Kidney (tissue), 14 donors: Measurements from ENCODE around the gene TMEM19. TPM values are rescaled to one million over a fixed set of nuclear protein-coding genes. Genes with fewer than 3 reads are reported as not detected.

ENCODE experiments used
- DNase-seq, 5 donors: peaks; one replicate each; pipeline ENCODE4 v3.0.0-alpha.2; 2013 to 2020
- FAIRE-seq: peaks from 2 replicates; lab custom pipeline; 2012; peaks lifted over from hg19 to GRCh38; lab: Jason Lieb, UNC
- H3K27ac ChIP-seq, 2 donors: one replicate each; pipeline ENCODE4 v1.7.0; 2013; ENCODE audit warnings: low read depth in 2 of 2, low read length in 2 of 2, inconsistent platforms in 1 of 2
- H3K27me3 ChIP-seq: one replicate; pipeline ENCODE4 v1.7.1; 2013; ENCODE audit warnings: low read length, inconsistent platforms; ENCODE audit not compliant: control insufficient read depth, insufficient read depth
- H3K36me3 ChIP-seq, 3 donors: one replicate each; pipeline versions ENCODE4 v1.7.0 to v1.7.1; 2013; ENCODE audit warnings: low read length in 3 of 3, control low read depth in 1 of 3, inconsistent platforms in 1 of 3; ENCODE audit not compliant: insufficient read depth in 3 of 3, control insufficient read depth in 2 of 3
- H3K4me1 ChIP-seq, 3 donors: one replicate each; pipeline versions ENCODE4 v1.7.0 to v1.7.1; 2013; ENCODE audit warnings: low read length in 3 of 3, inconsistent platforms in 1 of 3, low read depth in 1 of 3; ENCODE audit not compliant: control insufficient read depth in 2 of 3, insufficient read depth in 2 of 3
- H3K4me3 ChIP-seq, 3 donors: one replicate each; pipeline versions ENCODE4 v1.7.0 to v1.8.1; 2013; ENCODE audit warnings: low read length in 3 of 3, control low read depth in 1 of 3, inconsistent platforms in 1 of 3
- H3K9ac ChIP-seq, 3 donors: one replicate each; pipeline versions ENCODE4 v1.7.0 to v1.7.1; 2013; ENCODE audit warnings: low read length in 3 of 3, control low read depth in 1 of 3, inconsistent platforms in 1 of 3
- H3K9me3 ChIP-seq, 3 donors: one replicate each; pipeline versions ENCODE4 v1.7.0 to v1.7.1; 2013; ENCODE audit warnings: low read length in 3 of 3, control low read depth in 1 of 3, inconsistent platforms in 1 of 3; ENCODE audit not compliant: control insufficient read depth in 2 of 3, insufficient read depth in 1 of 3
- intact Hi-C: fragments of 100-400 bp; cut with DNase I; formaldehyde crosslinking; loops from one replicate; pipeline ENCODE4 v1.11.1; 2022
- polyA plus RNA-seq: library from polyadenylated mRNA; stranded (reverse); fragments of 350-450 nt; fragmentation: Illumina TruSeq; extraction: RNeasy Lipid Tissue Mini Kit (QIAGEN cat#74804); gene quantifications from one replicate; pipeline ENCODE4 v1.2.3, GENCODE V29; 2014; ENCODE audit warnings: low read depth, low replicate concordance; ENCODE audit not compliant: insufficient read depth
- total RNA-seq: library from RNA; stranded (reverse); fragmentation: NEBNext Ultra II Directional; extraction: Animal tissue kit (Norgen Biotek cat#: 25700); gene quantifications from one replicate; pipeline ENCODE4 v1.2.1, GENCODE V29; 2021
- TF ChIP-seq, protein P1 (sequence below): IDR thresholded peaks from 3 replicates; pipeline ENCODE4 v1.5.1; 2012; ENCODE audit warnings: mild to moderate bottlenecking, moderate library complexity, borderline replicate concordance; ENCODE audit not compliant: insufficient read depth; ENCODE audit errors: extremely low read depth
- donor health status: control.
- donor health status: control.
- donor health status: control.
- donor health status: control.
- donor health status: control.
- donor health status: DM: yes; HTN: yes; CAD: no.
- donor health status: Normal renal cell carcinoma (clear cell type).

TMEM19 gene
- total and polyA plus RNA-seq, 2 donors from 2014 or later, result 14.9 to 35.6 TPM

DNA sequence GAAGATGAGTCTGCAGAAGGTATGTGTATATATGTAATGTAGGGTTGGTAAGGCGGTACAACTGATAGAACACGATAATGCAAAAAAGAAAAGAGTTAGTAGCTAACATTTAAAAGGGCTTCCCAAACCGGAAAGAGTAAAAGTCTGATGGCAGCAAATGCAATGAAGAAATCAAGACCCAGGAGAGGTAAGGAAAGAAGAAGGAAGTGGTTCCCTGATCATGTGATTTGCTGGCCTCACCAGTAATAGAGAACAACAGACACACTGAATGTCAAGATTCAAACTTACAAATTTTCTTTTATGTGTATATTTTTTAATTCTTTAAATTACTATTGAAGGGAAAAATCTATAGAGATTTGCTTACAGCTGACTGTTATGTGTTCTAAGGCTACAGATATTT, 40.6 kb upstream of the TMEM19 start:
- intact Hi-C loops, result no loop called here
- no peaks in the 10 kb centered on the region for H3K4me1 ChIP-seq

DNA sequence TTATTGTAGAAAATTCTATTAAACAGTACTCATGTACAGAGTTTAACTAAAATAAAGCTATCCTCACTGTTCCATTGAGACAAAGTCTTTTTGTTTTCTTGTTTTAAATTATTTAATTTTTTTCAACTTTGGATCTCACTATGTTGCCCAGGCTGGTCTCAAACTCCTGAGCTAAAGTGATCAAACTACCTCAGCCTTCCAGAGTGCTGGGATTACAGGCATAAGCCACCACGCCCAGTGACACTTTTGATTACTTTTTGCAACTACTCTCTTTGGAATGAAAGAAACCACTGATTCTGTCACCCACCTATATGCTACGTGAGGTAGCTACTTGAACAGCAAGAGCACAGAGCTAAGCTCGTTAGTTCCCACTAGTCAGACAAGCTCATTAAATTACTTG, 39.4 kb upstream of the TMEM19 start:
- FAIRE-seq (no peak), DNase-seq (no peak)
- Histone ChIP-seq H3K4me3 (no peak overlapping the region), H3K4me1 (no peaks in the 10 kb centered on the region), H3K27me3 (no peaks in the 10 kb centered on the region), H3K9ac (no peak overlapping the region), H3K9me3 (no peaks in the 10 kb centered on the region), H3K36me3 (peaks cover 0 to 26% (median 0%) of the 10 kb centered on the region in 3 donors), H3K27ac (no peak overlapping the region)
- TF ChIP-seq, protein P1, sequence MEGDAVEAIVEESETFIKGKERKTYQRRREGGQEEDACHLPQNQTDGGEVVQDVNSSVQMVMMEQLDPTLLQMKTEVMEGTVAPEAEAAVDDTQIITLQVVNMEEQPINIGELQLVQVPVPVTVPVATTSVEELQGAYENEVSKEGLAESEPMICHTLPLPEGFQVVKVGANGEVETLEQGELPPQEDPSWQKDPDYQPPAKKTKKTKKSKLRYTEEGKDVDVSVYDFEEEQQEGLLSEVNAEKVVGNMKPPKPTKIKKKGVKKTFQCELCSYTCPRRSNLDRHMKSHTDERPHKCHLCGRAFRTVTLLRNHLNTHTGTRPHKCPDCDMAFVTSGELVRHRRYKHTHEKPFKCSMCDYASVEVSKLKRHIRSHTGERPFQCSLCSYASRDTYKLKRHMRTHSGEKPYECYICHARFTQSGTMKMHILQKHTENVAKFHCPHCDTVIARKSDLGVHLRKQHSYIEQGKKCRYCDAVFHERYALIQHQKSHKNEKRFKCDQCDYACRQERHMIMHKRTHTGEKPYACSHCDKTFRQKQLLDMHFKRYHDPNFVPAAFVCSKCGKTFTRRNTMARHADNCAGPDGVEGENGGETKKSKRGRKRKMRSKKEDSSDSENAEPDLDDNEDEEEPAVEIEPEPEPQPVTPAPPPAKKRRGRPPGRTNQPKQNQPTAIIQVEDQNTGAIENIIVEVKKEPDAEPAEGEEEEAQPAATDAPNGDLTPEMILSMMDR, result no peak
- intact Hi-C loops, result no loop called here

More for the DNA sequence above, 40.6 kb upstream of the TMEM19 start:
- Histone ChIP-seq H3K9me3 (no peaks in the 10 kb centered on the region), H3K9ac (no peak overlapping the region), H3K36me3 (peaks cover 0 to 30% (median 4%) of the 10 kb centered on the region in 3 donors), H3K4me3 (no peak overlapping the region), H3K27ac (no peak overlapping the region), H3K27me3 (no peaks in the 10 kb centered on the region)
- DNase-seq (no peak), FAIRE-seq (no peak)
- TF ChIP-seq, protein P1, result no peak

DNA sequence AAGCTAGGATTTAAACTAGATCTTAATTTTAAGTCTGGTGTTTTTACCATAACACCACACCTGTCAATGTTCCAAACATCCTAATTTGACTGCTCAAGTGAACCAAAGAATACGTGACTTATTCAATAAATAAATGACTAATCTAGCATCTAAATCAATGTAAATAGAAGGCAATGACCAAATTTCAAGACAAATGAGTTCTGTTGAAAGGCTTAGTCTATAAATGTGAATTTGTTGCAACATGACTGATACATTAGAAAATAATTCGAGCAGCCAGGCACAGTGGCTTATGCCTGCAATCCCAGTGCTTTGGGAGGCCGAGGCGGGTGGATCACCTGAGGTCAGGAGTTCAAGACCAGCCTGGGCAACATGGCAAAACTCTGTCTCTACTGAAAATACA, 37.3 kb upstream of the TMEM19 start:
- FAIRE-seq (no peak), DNase-seq (no peak)
- peaks cover 0 to 20% (median 0%) of the 10 kb centered on the region in 3 donors for H3K36me3 ChIP-seq
- intact Hi-C loops, result no loop called here
- no peak overlapping the region for H3K9ac ChIP-seq
- H3K27me3 ChIP-seq, result no peaks in the 10 kb centered on the region
- H3K4me1 ChIP-seq, result no peaks in the 10 kb centered on the region
- no peaks in the 10 kb centered on the region for H3K9me3 ChIP-seq
- TF ChIP-seq, protein P1, result no peak
- no peak overlapping the region for H3K4me3 ChIP-seq
- H3K27ac ChIP-seq, result no peak overlapping the region

DNA sequence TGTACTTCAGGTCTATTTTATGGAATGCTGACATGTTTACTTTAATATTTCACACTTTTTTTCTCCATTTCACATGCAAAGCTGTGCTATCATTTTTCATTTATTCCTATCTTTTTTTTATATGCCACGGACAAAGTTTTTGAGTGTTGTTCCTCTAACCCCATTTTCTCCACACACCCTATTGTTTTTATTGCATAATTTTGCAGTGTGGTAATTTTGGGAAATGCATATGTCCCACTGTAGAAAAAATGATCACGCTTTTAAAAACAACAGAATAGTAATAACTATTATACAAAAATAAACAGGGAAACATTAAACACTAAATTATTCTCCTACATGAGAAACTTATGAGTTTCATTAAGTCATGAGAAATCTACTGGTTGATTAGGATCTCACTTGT, 36.5 kb upstream of the TMEM19 start:
- Histone ChIP-seq H3K4me3 (no peak overlapping the region), H3K27me3 (no peaks in the 10 kb centered on the region), H3K36me3 (peaks cover 0 to 13% (median 3%) of the 10 kb centered on the region in 3 donors), H3K4me1 (no peaks in the 10 kb centered on the region), H3K9ac (no peak overlapping the region), H3K27ac (no peak overlapping the region), H3K9me3 (no peaks in the 10 kb centered on the region)
- TF ChIP-seq, protein P1, result no peak
- FAIRE-seq, result no peak
- no peak for DNase-seq
- intact Hi-C loops, result no loop called here
